Measurements from ENCODE around the gene NME3. TPM values are rescaled to one million over a fixed set of nuclear protein-coding genes. Genes with fewer than 3 reads are reported as not detected.

Gene NME3
- total and polyA plus RNA-seq, 2 of the 13 experiments (the other 11 are each of a cell fraction or from before 2014, with no cell fraction given) = 10.4 to 15.9 TPM

DNA sequence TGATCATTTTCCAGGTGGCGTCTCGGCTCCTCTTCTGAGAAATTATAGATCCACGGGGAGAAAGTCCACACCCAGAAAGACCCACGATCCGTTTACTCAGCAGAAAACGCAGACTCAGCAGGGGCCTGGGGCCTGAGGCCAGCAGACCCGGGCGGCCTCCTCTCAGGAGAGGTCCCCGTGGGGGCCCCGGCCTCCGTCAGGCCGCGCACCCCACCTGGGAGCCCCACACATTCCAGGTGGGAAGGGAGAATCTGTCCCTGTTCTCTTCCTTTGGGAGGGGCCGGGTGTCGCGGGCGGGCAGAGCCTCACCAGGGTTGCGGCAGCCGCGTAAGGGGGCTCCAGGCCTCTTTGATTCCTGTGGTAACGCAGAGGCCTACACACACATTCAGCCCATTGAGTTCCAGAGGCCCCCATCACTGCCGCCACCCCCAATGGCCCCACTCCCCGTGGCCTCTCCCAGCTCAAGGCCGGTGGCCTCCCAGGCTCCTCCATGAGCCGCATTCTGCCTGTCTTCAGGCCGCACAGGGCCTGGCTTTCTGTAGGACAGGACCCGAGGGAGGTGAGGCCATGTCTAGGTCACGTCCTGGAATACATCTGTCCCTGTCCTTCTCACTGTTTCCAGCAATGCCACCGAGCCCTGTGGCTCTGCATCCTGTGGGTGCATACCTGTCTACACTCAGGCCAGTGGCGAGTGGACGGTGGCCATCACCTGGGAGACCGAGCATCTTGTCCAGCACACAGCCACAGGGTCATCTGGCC is 23.7 kb upstream of the NME3 start (continued):
- no peak for TF ChIP-seq ARHGAP35 (CRISPR knock-in tag; IDR thresholded peaks at IDR 0.05; ENCODE audit: borderline replicate concordance)
- no peak for TF ChIP-seq ZNF737 (CRISPR knock-in tag; IDR thresholded peaks at IDR 0.05; ENCODE audit: borderline replicate concordance)
- TF ChIP-seq ZBTB8A (CRISPR knock-in tag; IDR thresholded peaks at IDR 0.05; ENCODE audit: borderline replicate concordance, low read depth) = no peak
- TF ChIP-seq, protein P1, sequence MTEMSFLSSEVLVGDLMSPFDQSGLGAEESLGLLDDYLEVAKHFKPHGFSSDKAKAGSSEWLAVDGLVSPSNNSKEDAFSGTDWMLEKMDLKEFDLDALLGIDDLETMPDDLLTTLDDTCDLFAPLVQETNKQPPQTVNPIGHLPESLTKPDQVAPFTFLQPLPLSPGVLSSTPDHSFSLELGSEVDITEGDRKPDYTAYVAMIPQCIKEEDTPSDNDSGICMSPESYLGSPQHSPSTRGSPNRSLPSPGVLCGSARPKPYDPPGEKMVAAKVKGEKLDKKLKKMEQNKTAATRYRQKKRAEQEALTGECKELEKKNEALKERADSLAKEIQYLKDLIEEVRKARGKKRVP (CRISPR knock-in tag; IDR thresholded peaks at IDR 0.05) = no peak
- no peak for TF ChIP-seq MED1 (CRISPR knock-in tag; IDR thresholded peaks at IDR 0.05)
- no peak for TF ChIP-seq NONO (IDR thresholded peaks at IDR 0.05)
- TF ChIP-seq NONO (CRISPR knock-in tag; conservative IDR thresholded peaks at IDR 0.05) = no peak
- TF ChIP-seq, protein P2, sequence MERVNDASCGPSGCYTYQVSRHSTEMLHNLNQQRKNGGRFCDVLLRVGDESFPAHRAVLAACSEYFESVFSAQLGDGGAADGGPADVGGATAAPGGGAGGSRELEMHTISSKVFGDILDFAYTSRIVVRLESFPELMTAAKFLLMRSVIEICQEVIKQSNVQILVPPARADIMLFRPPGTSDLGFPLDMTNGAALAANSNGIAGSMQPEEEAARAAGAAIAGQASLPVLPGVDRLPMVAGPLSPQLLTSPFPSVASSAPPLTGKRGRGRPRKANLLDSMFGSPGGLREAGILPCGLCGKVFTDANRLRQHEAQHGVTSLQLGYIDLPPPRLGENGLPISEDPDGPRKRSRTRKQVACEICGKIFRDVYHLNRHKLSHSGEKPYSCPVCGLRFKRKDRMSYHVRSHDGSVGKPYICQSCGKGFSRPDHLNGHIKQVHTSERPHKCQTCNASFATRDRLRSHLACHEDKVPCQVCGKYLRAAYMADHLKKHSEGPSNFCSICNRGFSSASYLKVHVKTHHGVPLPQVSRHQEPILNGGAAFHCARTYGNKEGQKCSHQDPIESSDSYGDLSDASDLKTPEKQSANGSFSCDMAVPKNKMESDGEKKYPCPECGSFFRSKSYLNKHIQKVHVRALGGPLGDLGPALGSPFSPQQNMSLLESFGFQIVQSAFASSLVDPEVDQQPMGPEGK (CRISPR knock-in tag; IDR thresholded peaks at IDR 0.05) = no peak
- TF ChIP-seq WIZ (CRISPR knock-in tag; IDR thresholded peaks at IDR 0.05) = no peak
- TF ChIP-seq HNRNPLL (IDR thresholded peaks at IDR 0.05; ENCODE audit: low read depth, low read length, poor library complexity, severe bottlenecking) = peak; percentile 23
- no peak for TF ChIP-seq ZNF326 (CRISPR knock-in tag; IDR thresholded peaks at IDR 0.05; ENCODE audit: borderline replicate concordance)
- no peak for TF ChIP-seq ZNF24 (IDR thresholded peaks at IDR 0.05)
- TF ChIP-seq DNMT3B (CRISPR knock-in tag; conservative IDR thresholded peaks at IDR 0.05) = no peak
- TF ChIP-seq PCBP2 (optimal IDR thresholded peaks at IDR 0.05; ENCODE audit: low read depth, low read length, poor library complexity, severe bottlenecking) = no peak
- TF ChIP-seq RFXANK (CRISPR knock-in tag; IDR thresholded peaks at IDR 0.05) = no peak
- TF ChIP-seq ZNF124 (CRISPR knock-in tag; IDR thresholded peaks at IDR 0.05) = no peak
- TF ChIP-seq ZSCAN21 (CRISPR knock-in tag; IDR thresholded peaks at IDR 0.05; ENCODE audit: borderline replicate concordance) = no peak
- TF ChIP-seq ETV6 (CRISPR knock-in tag; conservative IDR thresholded peaks at IDR 0.05) = no peak
- peak; percentile 63; the same call in 1 of the 2 replicates for TF ChIP-seq POLR2AphosphoS2 (IDR thresholded peaks at IDR 0.05; ENCODE audit: low read depth, low read length)
- TF ChIP-seq KLF9 (CRISPR knock-in tag; IDR thresholded peaks at IDR 0.05; ENCODE audit: low read depth) = no peak
- TF ChIP-seq MTF2 (CRISPR knock-in tag; IDR thresholded peaks at IDR 0.05; ENCODE audit: borderline replicate concordance) = no peak
- TF ChIP-seq PLRG1 (conservative IDR thresholded peaks at IDR 0.05) = no peak
- TF ChIP-seq ZNF382 (CRISPR knock-in tag; IDR thresholded peaks at IDR 0.05; ENCODE audit: borderline replicate concordance) = no peak
- no peak for TF ChIP-seq JUN (CRISPR knock-in tag; IDR thresholded peaks at IDR 0.05)
- TF ChIP-seq MAFK (conservative IDR thresholded peaks at IDR 0.05 in 1 of 2, IDR thresholded peaks at IDR 0.05 in 1 of 2; ENCODE audit: low read length in 2 of 2) = peak; percentile 67 to 69
- TF ChIP-seq, protein P3, sequence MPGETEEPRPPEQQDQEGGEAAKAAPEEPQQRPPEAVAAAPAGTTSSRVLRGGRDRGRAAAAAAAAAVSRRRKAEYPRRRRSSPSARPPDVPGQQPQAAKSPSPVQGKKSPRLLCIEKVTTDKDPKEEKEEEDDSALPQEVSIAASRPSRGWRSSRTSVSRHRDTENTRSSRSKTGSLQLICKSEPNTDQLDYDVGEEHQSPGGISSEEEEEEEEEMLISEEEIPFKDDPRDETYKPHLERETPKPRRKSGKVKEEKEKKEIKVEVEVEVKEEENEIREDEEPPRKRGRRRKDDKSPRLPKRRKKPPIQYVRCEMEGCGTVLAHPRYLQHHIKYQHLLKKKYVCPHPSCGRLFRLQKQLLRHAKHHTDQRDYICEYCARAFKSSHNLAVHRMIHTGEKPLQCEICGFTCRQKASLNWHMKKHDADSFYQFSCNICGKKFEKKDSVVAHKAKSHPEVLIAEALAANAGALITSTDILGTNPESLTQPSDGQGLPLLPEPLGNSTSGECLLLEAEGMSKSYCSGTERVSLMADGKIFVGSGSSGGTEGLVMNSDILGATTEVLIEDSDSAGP (CRISPR knock-in tag; IDR thresholded peaks at IDR 0.05; ENCODE audit: borderline replicate concordance) = no peak
- TF ChIP-seq HNF4A (CRISPR knock-in tag; IDR thresholded peaks at IDR 0.05) = no peak
- no peak for TF ChIP-seq CC2D1A (CRISPR knock-in tag; IDR thresholded peaks at IDR 0.05)

All from HepG2 (cell line).